Neural cell (in vitro differentiated cells): ENCODE measurements around the gene FNDC11. TPM values are rescaled to one million over a fixed set of nuclear protein-coding genes. Genes with fewer than 3 reads are reported as not detected.

ENCODE experiments used
- H2AFZ ChIP-seq: fragments of 200-600, 300-800 bp; sonication (generic), shearing (Covaris generic); 2 replicates; pipeline ENCODE4 v1.6.0; 2014; ENCODE audit warnings: low read depth, mild to moderate bottlenecking, antibody characterized with exemption, low read length, moderate library complexity
- H3F3A ChIP-seq: fragments of 200-600 bp; shearing (Covaris generic); 2 replicates; pipeline ENCODE4 v1.6.1; 2016; ENCODE audit warnings: mild to moderate bottlenecking, moderate library complexity, mixed read lengths, antibody characterized with exemption, low read length; ENCODE audit not compliant: insufficient read depth, poor library complexity, severe bottlenecking
- H3K27ac ChIP-seq: fragments of 200-600, 300-800 bp; sonication (generic), shearing (Covaris generic); 2 replicates; pipeline ENCODE4 v1.5.1; 2014; ENCODE audit warnings: mild to moderate bottlenecking, low read length, moderate library complexity
- H3K27me3 ChIP-seq: fragments of 300-800, 200-600 bp; sonication (generic), shearing (Covaris generic); 2 replicates; pipeline ENCODE4 v1.6.0; 2014; ENCODE audit warnings: mild to moderate bottlenecking, low read depth, low read length, moderate library complexity; ENCODE audit not compliant: insufficient read depth
- H3K36me3 ChIP-seq: fragments of 300-800, 200-600 bp; sonication (generic), shearing (Covaris generic); 2 replicates; pipeline ENCODE4 v1.5.1; 2014; ENCODE audit warnings: mild to moderate bottlenecking, antibody characterized with exemption, low read length, moderate library complexity; ENCODE audit not compliant: insufficient read depth
- H3K4me2 ChIP-seq: fragments of 300-800, 200-600 bp; sonication (generic), shearing (Covaris generic); 2 replicates; pipeline ENCODE4 v1.6.0; 2014; ENCODE audit warnings: mild to moderate bottlenecking, low read length
- H3K4me3 ChIP-seq: fragments of 300-800, 200-600 bp; sonication (generic), shearing (Covaris generic); 2 replicates; pipeline ENCODE4 v1.5.1; 2014; ENCODE audit warnings: mild to moderate bottlenecking, low read length, moderate library complexity
- H3K79me2 ChIP-seq: fragments of 200-600 bp; shearing (Covaris generic); replicated peaks from 2 replicates; pipeline ENCODE4 v1.6.0; 2014; ENCODE audit warnings: mild to moderate bottlenecking, low read length, moderate library complexity; ENCODE audit not compliant: insufficient read depth
- H3K9ac ChIP-seq: fragments of 300-800, 200-600 bp; sonication (generic), shearing (Covaris generic); 2 replicates; pipeline ENCODE4 v1.6.1; 2016; ENCODE audit warnings: mild to moderate bottlenecking, low read length, mixed read lengths
- H3K9me2 ChIP-seq: fragments of 200-600 bp; shearing (Covaris generic); 2 replicates; pipeline ENCODE4 v1.6.1; 2016; ENCODE audit warnings: mild to moderate bottlenecking, low read length, mixed read lengths; ENCODE audit not compliant: insufficient read depth
- H3K9me3 ChIP-seq: fragments of 200-600, 300-800 bp; sonication (generic), shearing (Covaris generic); 2 replicates; pipeline ENCODE4 v1.6.1; 2016; ENCODE audit warnings: mild to moderate bottlenecking, mixed run types, low read length, moderate library complexity, mixed read lengths
- H4K20me1 ChIP-seq: fragments of 200-600 bp; shearing (Covaris generic); 2 replicates; pipeline ENCODE4 v1.6.1; 2016; ENCODE audit warnings: mild to moderate bottlenecking, mixed run types; ENCODE audit not compliant: insufficient read depth
- EP300 ChIP-seq: fragments of 450-650 bp; conservative IDR thresholded peaks from 2 replicates; pipeline ENCODE4 v1.6.1; 2014; ENCODE audit warnings: antibody characterized with exemption, mild to moderate bottlenecking, moderate library complexity; ENCODE audit not compliant: poor library complexity, severe bottlenecking
- EZH2 ChIP-seq: fragments of 200-600, 300-800 bp; shearing (Covaris generic), sonication (generic); IDR thresholded peaks from 2 replicates; pipeline ENCODE4 v1.6.1; 2014; ENCODE audit warnings: antibody characterized with exemption, low read length, borderline replicate concordance, mild to moderate bottlenecking; ENCODE audit not compliant: insufficient read depth, poor library complexity, severe bottlenecking
- MXI1 ChIP-seq: fragments of 450-650 bp; conservative IDR thresholded peaks from 2 replicates; pipeline ENCODE4 v1.6.1; 2014; ENCODE audit warnings: antibody characterized with exemption, mild to moderate bottlenecking; ENCODE audit not compliant: poor library complexity, severe bottlenecking
- POLR2AphosphoS5 ChIP-seq: IDR thresholded peaks from 2 replicates; pipeline ENCODE4 v1.6.1; 2012
- RAD21 ChIP-seq: fragments of 450-650 bp; conservative IDR thresholded peaks from 2 replicates; pipeline ENCODE4 v1.6.1; 2014; ENCODE audit warnings: antibody characterized with exemption, mild to moderate bottlenecking, moderate library complexity
- SMC3 ChIP-seq: fragments of 450-650 bp; conservative IDR thresholded peaks from 2 replicates; pipeline ENCODE4 v1.6.1; 2014; ENCODE audit warnings: antibody characterized with exemption, mild to moderate bottlenecking, moderate library complexity; ENCODE audit not compliant: poor library complexity
- TAF1 ChIP-seq: IDR thresholded peaks from 2 replicates; pipeline ENCODE4 v1.6.1; 2012; ENCODE audit warnings: low read depth
- polyA plus RNA-seq: library from polyadenylated mRNA; depleted of rRNA; stranded (reverse); fragments of >200 nt; gene quantifications from 2 replicates; pipeline ENCODE4 v1.2.3, GENCODE V29; 2014
- TF ChIP-seq, protein P1 (sequence below): fragments of 450-650 bp; IDR thresholded peaks from 2 replicates; pipeline ENCODE4 v1.5.1; 2014; ENCODE audit warnings: antibody characterized with exemption, mild to moderate bottlenecking, moderate library complexity; ENCODE audit not compliant: poor library complexity, severe bottlenecking
- TF ChIP-seq, protein P2 (sequence below): IDR thresholded peaks from 2 replicates; pipeline ENCODE4 v1.6.1; 2012; ENCODE audit warnings: borderline replicate concordance

The FNDC11 gene
- polyA plus RNA-seq, 1 donor from 2014 or later: 1.9 TPM

DNA sequence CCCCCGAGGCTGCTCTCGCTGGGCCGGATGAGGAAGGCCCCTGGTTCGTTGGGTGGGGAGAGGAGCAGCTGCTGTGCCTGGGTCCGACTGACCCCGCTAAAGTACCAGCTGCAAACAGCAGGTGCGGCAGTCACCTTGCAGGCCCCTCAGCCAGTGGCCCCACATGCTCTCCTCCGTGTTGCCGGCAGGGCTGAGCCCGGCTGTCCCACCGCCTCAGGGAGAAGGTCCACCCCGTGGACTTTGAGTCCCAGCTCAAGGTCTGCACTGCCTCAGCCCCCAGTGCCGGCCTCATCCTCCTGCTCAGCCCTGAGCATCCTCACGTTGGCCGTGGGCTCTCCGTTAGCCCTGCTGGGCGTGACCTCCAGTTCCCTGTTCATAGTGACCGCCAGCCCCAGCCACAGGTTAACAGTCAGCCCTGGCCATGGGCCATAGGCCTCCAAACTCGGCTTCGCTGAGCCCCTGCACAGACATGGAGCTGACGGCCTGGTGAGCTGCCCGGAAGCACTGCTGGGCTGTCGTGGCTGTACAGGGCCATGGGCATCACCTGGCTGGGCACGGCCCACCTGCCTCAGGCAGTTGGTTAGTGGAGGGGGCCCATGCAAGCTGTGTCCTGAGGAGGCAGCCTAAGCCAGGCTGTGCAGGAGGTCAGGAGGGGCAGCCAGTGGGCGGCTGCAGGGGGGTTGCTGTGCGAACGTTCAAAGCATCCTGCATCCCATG, 9.6 kb upstream of the FNDC11 start (continued):
- TF ChIP-seq RAD21 (no peak), MXI1 (no peak), SMC3 (no peak)

DNA sequence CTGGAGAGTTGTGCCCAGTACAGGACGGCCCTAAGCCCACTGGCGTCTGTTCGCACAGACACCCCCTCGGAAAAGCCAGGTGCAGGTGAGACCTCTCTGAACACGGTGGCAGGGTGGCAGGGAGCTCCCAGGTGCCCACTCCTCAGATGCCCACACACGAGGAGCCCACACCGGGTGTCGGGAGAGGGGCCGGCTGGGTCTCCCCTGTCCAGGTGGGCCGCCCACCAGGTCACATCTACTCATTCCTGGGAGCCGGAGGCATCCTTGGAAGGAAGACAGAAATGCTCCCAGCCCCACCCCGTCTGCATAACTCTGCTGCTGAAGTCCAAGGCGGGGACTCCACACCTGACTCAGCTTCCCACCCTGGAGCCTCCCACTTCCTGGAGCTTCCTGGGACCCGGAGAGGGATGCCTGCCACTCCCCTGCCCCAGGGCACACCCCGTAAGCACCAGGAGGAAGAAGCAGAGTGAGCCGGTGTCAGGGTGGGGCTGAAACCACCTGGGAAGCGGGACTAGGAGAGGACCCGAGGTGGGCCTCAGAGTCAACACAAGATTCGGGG, 8.9 kb upstream of the FNDC11 start:
- TF ChIP-seq EZH2 (no peak), SMC3 (no peak), RAD21 (no peak), MXI1 (no peak), POLR2AphosphoS5 (no peak), EP300 (no peak), TAF1 (no peak)
- TF ChIP-seq, protein P1, sequence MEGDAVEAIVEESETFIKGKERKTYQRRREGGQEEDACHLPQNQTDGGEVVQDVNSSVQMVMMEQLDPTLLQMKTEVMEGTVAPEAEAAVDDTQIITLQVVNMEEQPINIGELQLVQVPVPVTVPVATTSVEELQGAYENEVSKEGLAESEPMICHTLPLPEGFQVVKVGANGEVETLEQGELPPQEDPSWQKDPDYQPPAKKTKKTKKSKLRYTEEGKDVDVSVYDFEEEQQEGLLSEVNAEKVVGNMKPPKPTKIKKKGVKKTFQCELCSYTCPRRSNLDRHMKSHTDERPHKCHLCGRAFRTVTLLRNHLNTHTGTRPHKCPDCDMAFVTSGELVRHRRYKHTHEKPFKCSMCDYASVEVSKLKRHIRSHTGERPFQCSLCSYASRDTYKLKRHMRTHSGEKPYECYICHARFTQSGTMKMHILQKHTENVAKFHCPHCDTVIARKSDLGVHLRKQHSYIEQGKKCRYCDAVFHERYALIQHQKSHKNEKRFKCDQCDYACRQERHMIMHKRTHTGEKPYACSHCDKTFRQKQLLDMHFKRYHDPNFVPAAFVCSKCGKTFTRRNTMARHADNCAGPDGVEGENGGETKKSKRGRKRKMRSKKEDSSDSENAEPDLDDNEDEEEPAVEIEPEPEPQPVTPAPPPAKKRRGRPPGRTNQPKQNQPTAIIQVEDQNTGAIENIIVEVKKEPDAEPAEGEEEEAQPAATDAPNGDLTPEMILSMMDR: no peak
- TF ChIP-seq, protein P2, sequence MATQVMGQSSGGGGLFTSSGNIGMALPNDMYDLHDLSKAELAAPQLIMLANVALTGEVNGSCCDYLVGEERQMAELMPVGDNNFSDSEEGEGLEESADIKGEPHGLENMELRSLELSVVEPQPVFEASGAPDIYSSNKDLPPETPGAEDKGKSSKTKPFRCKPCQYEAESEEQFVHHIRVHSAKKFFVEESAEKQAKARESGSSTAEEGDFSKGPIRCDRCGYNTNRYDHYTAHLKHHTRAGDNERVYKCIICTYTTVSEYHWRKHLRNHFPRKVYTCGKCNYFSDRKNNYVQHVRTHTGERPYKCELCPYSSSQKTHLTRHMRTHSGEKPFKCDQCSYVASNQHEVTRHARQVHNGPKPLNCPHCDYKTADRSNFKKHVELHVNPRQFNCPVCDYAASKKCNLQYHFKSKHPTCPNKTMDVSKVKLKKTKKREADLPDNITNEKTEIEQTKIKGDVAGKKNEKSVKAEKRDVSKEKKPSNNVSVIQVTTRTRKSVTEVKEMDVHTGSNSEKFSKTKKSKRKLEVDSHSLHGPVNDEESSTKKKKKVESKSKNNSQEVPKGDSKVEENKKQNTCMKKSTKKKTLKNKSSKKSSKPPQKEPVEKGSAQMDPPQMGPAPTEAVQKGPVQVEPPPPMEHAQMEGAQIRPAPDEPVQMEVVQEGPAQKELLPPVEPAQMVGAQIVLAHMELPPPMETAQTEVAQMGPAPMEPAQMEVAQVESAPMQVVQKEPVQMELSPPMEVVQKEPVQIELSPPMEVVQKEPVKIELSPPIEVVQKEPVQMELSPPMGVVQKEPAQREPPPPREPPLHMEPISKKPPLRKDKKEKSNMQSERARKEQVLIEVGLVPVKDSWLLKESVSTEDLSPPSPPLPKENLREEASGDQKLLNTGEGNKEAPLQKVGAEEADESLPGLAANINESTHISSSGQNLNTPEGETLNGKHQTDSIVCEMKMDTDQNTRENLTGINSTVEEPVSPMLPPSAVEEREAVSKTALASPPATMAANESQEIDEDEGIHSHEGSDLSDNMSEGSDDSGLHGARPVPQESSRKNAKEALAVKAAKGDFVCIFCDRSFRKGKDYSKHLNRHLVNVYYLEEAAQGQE: no peak
- H3K9me3 ChIP-seq: no peaks in the 10 kb centered on the region
- no peak overlapping the region for H3K4me2 ChIP-seq
- no peak overlapping the region for H2AFZ ChIP-seq
- no peaks in the 10 kb centered on the region for H3K27me3 ChIP-seq
- no peaks in the 10 kb centered on the region for H4K20me1 ChIP-seq
- no peak overlapping the region for H3K9ac ChIP-seq
- H3K79me2 ChIP-seq: no peaks in the 10 kb centered on the region
- H3F3A ChIP-seq: no peaks in the 10 kb centered on the region
- no peak overlapping the region for H3K4me3 ChIP-seq
- H3K27ac ChIP-seq: no peak overlapping the region
- H3K36me3 ChIP-seq: no peaks in the 10 kb centered on the region
- H3K9me2 ChIP-seq: no peaks in the 10 kb centered on the region

DNA sequence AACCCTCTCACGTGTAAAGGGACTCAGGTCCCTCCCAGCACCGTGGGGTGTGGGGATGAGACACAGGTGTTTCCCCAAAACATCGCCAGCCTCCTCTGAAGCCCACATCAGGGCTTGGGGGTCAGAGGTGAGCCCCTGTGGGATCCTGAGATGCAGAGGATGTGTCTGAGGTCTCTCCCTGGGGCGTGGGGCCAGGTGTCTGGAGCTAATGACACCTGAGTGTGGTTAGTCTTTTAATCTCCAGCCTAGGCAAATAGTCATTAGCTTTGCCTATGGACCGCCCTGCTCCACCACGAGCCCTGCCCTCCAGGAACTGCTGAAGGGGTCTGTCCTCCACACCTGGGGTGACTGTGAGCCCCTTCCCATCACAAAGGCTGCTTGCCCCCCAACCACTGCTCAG, 8.1 kb upstream of the FNDC11 start:
- H3K9me3 ChIP-seq: no peaks in the 10 kb centered on the region
- no peak overlapping the region for H3K9ac ChIP-seq
- H3K36me3 ChIP-seq: no peaks in the 10 kb centered on the region
- no peaks in the 10 kb centered on the region for H3K79me2 ChIP-seq
- TF ChIP-seq, protein P2: no peak
- TF ChIP-seq RAD21 (no peak), TAF1 (no peak), EZH2 (no peak), POLR2AphosphoS5 (no peak), SMC3 (no peak), EP300 (no peak), MXI1 (no peak)
- TF ChIP-seq, protein P1: no peak
- no peaks in the 10 kb centered on the region for H4K20me1 ChIP-seq
- no peak overlapping the region for H2AFZ ChIP-seq
- no peak overlapping the region for H3K4me3 ChIP-seq
- H3F3A ChIP-seq: no peaks in the 10 kb centered on the region
- no peak overlapping the region for H3K27ac ChIP-seq
- no peaks in the 10 kb centered on the region for H3K9me2 ChIP-seq
- H3K27me3 ChIP-seq: no peaks in the 10 kb centered on the region
- H3K4me2 ChIP-seq: no peak overlapping the region
